NT2/D1 (cell line): Measurements from ENCODE around the gene LGALS12.

ENCODE experiments used
- SUZ12 ChIP-seq: IDR thresholded peaks from 2 replicates; pipeline ENCODE4 v1.6.1; 2011; ENCODE audit not compliant: insufficient read length, insufficient read depth; ENCODE audit errors: extremely low read depth
- YY1 ChIP-seq: IDR thresholded peaks from 2 replicates; pipeline ENCODE4 v1.6.1; 2011; ENCODE audit not compliant: insufficient read length, insufficient read depth
- ZNF274 ChIP-seq: IDR thresholded peaks from 2 replicates; pipeline ENCODE4 v1.6.1; 2011; ENCODE audit warnings: mild to moderate bottlenecking, low read depth, low read length

- no peak for TF ChIP-seq YY1
- no peak for TF ChIP-seq SUZ12
- TF ChIP-seq ZNF274 = no peak; the same call in 1 of the 2 replicates
These were observed 35.6 kb upstream of the LGALS12 start for GRCh38 chr11:63470311-63470710.
